Measurements from ENCODE around the gene TP63. TPM values are rescaled to one million over a fixed set of nuclear protein-coding genes. Genes with fewer than 3 reads are reported as not detected.

Gene TP63
- total and polyA plus RNA-seq, 8 donors, result 0.45 to 2.7 (median 0.84) TPM

DNA sequence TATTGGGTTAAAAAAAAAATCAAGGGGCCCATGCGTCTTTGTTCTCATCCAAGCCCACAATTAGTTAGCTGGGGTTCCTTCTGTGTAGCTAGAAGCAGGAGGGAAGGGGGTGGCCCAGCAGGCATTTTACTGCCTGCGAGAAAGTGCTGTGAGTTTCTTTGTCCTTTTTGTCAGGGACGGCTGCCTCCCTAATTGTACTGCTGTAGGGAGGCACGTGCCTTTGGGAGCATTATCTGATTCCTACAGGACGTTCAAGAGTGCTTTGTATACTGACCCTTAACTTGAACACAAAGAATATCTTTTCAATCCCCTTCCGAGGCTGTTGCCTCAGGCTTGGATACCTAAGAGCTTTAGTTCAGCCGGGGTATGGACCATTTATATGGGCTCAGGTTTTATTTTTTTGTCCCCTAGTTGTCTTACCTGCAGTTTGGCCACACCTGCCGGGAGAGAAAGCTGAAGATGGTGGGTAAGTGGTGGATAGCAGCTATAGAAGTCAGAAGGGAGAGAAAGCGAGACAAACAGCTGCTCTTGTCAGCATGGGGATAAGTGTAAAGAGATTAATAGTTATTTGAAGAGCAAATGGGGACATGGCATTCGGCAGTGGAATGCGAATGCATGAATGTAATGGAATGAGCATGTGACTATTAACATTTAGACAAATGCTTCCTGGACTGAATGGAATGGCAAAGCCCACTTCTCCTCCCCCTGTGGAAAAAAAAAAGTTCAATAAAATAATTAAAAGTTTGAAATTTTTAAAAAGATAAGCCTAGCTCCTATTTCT lies 175.2 kb downstream of the TP63 start:
- H3K9me3 ChIP-seq, result no peaks in the 10 kb centered on the region
- no peaks in the 10 kb centered on the region for H3K36me3 ChIP-seq
- intact Hi-C loops (cut with DNase I), result no loop called here
- no peak for TF ChIP-seq CTCF (IDR thresholded peaks at IDR 0.05)
- no peak overlapping the region for H3K4me3 ChIP-seq
- DNase-seq (peak in 1 of 4 donors; percentile 4), ATAC-seq (no peak)
- H3K27me3 ChIP-seq, result no peaks in the 10 kb centered on the region
- H3K27ac ChIP-seq, result no peak overlapping the region
- no peaks in the 10 kb centered on the region for H3K4me1 ChIP-seq

- Histone ChIP-seq H3K27me3 (no peaks in the 10 kb centered on the region), H3K27ac (no peak overlapping the region), H3K4me3 (no peak overlapping the region), H3K9me3 (no peaks in the 10 kb centered on the region), H3K4me1 (no peaks in the 10 kb centered on the region), H3K36me3 (no peaks in the 10 kb centered on the region)
- DNase-seq, result peak in 1 of 4 donors; percentile 57
- no peak for ATAC-seq
- no peak for TF ChIP-seq CTCF (IDR thresholded peaks at IDR 0.05)
- intact Hi-C loops (cut with DNase I), result no loop called here
These were observed 177.2 kb downstream of the TP63 start for GRCh38 chr3:189808246-189809007.

- intact Hi-C loops (cut with DNase I), result no loop called here
These were observed 178.4 kb downstream of the TP63 start for GRCh38 chr3:189809583-189809982.

DNA sequence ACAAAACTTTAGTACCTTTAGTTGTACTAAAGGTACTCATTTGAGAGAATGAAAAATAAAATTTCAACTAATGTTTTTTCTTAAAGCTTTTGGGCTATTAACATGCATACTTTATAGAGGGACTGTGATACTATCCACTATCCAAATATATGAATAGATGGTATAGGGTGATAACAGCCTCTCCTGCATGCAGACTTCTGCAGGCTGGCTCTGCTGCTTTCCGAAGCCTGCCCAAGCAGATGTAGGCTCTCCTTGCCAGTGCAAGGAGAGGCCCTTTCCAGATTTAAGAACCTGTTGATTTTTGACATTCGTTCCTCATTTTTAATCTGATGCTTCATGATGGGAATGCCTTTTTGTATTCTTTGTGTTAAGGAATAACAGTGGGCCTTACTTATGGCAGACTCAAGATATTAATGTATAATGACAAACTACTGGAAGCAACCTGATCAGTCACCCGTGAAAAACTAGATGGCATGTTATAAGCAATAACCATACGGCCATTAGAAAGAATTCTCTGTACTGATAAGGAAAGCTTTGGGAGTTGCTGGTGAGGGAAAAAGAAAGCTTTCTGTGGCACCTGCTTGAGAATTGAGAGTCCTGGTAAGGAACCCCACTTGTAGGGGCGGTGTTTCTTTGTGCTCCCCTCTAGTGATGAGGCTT lies 181.7 kb downstream of the TP63 start:
- DNase-seq (no peak), ATAC-seq (no peak)
- no peak for TF ChIP-seq CTCF (IDR thresholded peaks at IDR 0.05)
- no peaks in the 10 kb centered on the region for H3K36me3 ChIP-seq
- H3K27ac ChIP-seq, result no peak overlapping the region
- H3K4me3 ChIP-seq, result no peak overlapping the region
- H3K4me1 ChIP-seq, result no peaks in the 10 kb centered on the region
- no peaks in the 10 kb centered on the region for H3K9me3 ChIP-seq
- H3K27me3 ChIP-seq, result no peaks in the 10 kb centered on the region
- intact Hi-C loops (cut with DNase I), result no loop called here

More at GRCh38 chr3:189809583-189809982, 178.4 kb downstream of the TP63 start:
- H3K27ac ChIP-seq, result no peak overlapping the region
- H3K9me3 ChIP-seq, result no peaks in the 10 kb centered on the region
- no peak for TF ChIP-seq CTCF (IDR thresholded peaks at IDR 0.05)
- no peaks in the 10 kb centered on the region for H3K4me1 ChIP-seq
- ATAC-seq (no peak), DNase-seq (no peak)
- H3K27me3 ChIP-seq, result no peaks in the 10 kb centered on the region
- no peak overlapping the region for H3K4me3 ChIP-seq
- no peaks in the 10 kb centered on the region for H3K36me3 ChIP-seq

Data from left lung (tissue), 10 donors.